Measurements from ENCODE around the gene LRIG1. TPM values are rescaled to one million over a fixed set of nuclear protein-coding genes. Genes with fewer than 3 reads are reported as not detected.

The LRIG1 gene
- polyA plus RNA-seq, 4 donors, result 3.5 to 41.0 (median 21.9) TPM

GRCh38 chr3:66434726-66435125, 66.1 kb downstream of the LRIG1 start:
- no peaks in the 10 kb centered on the region for H3K27me3 ChIP-seq (ENCODE audit: control insufficient read depth in 3 of 3, insufficient read depth in 3 of 3, low read length in 3 of 3)
- no peak overlapping the region for H3K4me3 ChIP-seq (ENCODE audit: low read depth in 1 of 3, low read length in 3 of 3)
- H3K27ac ChIP-seq (ENCODE audit: low read depth in 1 of 3, low read length in 2 of 3), result no peak overlapping the region
- no peaks in the 10 kb centered on the region for H3K9me3 ChIP-seq (ENCODE audit: control insufficient read depth in 2 of 2, insufficient read depth in 1 of 2, low read depth in 1 of 2, low read length in 1 of 2)
- peaks cover 3 to 9% (median 6%) of the 10 kb centered on the region in 3 donors for H3K4me1 ChIP-seq (ENCODE audit: control insufficient read depth in 3 of 3, insufficient read depth in 2 of 3, low read depth in 1 of 3, low read length in 2 of 3)
- peaks cover 0 to 57% (median 0%) of the 10 kb centered on the region in 3 donors for H3K36me3 ChIP-seq (ENCODE audit: control insufficient read depth in 3 of 3, insufficient read depth in 2 of 3, low read depth in 1 of 3, low read length in 3 of 3)
- FAIRE-seq, result no peak
- no peak for DNase-seq
- 76 to 80% (median 79%) methylated on average over 7 of the region's 7 CpGs for WGBS, 3 donors

GRCh38 chr3:66433522-66433782, 67.4 kb downstream of the LRIG1 start:
- Histone ChIP-seq H3K36me3 (ENCODE audit: control insufficient read depth in 3 of 3, insufficient read depth in 2 of 3, low read depth in 1 of 3, low read length in 3 of 3) (peaks cover 0 to 53% (median 0%) of the 10 kb centered on the region in 3 donors), H3K4me3 (ENCODE audit: low read depth in 1 of 3, low read length in 3 of 3) (no peak overlapping the region), H3K4me1 (ENCODE audit: control insufficient read depth in 3 of 3, insufficient read depth in 2 of 3, low read depth in 1 of 3, low read length in 2 of 3) (peaks cover 6 to 14% (median 8%) of the 10 kb centered on the region in 3 donors), H3K9me3 (ENCODE audit: control insufficient read depth in 2 of 2, insufficient read depth in 1 of 2, low read depth in 1 of 2, low read length in 1 of 2) (no peaks in the 10 kb centered on the region), H3K27ac (ENCODE audit: low read depth in 1 of 3, low read length in 2 of 3) (no peak overlapping the region), H3K27me3 (ENCODE audit: control insufficient read depth in 3 of 3, insufficient read depth in 3 of 3, low read length in 3 of 3) (no peaks in the 10 kb centered on the region)
- DNase-seq (no peak), FAIRE-seq (no peak)
- 17 to 40% (median 30%) methylated on average over 4 of the region's 4 CpGs for WGBS, 3 donors

GRCh38 chr3:66432767-66433521, 67.9 kb downstream of the LRIG1 start:
- FAIRE-seq (no peak), DNase-seq (no peak)
- H3K9me3 ChIP-seq (ENCODE audit: control insufficient read depth in 2 of 2, insufficient read depth in 1 of 2, low read depth in 1 of 2, low read length in 1 of 2), result no peaks in the 10 kb centered on the region
- H3K4me1 ChIP-seq (ENCODE audit: control insufficient read depth in 3 of 3, insufficient read depth in 2 of 3, low read depth in 1 of 3, low read length in 2 of 3), result peaks cover 6 to 14% (median 8%) of the 10 kb centered on the region in 3 donors
- H3K4me3 ChIP-seq (ENCODE audit: low read depth in 1 of 3, low read length in 3 of 3), result no peak overlapping the region
- peaks cover 0 to 50% (median 0%) of the 10 kb centered on the region in 3 donors for H3K36me3 ChIP-seq (ENCODE audit: control insufficient read depth in 3 of 3, insufficient read depth in 2 of 3, low read depth in 1 of 3, low read length in 3 of 3)
- H3K27ac ChIP-seq (ENCODE audit: low read depth in 1 of 3, low read length in 2 of 3), result no peak overlapping the region
- WGBS, 3 donors, result 79 to 88% (median 83%) methylated on average over 9 of the region's 9 CpGs
- H3K27me3 ChIP-seq (ENCODE audit: control insufficient read depth in 3 of 3, insufficient read depth in 3 of 3, low read length in 3 of 3), result no peaks in the 10 kb centered on the region

- FAIRE-seq (no peak), DNase-seq (peak in 1 of 2 donors; percentile 49)
- Histone ChIP-seq H3K27me3 (ENCODE audit: control insufficient read depth in 3 of 3, insufficient read depth in 3 of 3, low read length in 3 of 3) (no peaks in the 10 kb centered on the region), H3K27ac (ENCODE audit: low read depth in 1 of 3, low read length in 2 of 3) (no peak overlapping the region), H3K4me3 (ENCODE audit: low read depth in 1 of 3, low read length in 3 of 3) (no peak overlapping the region), H3K9me3 (ENCODE audit: control insufficient read depth in 2 of 2, insufficient read depth in 1 of 2, low read depth in 1 of 2, low read length in 1 of 2) (no peaks in the 10 kb centered on the region), H3K4me1 (ENCODE audit: control insufficient read depth in 3 of 3, insufficient read depth in 2 of 3, low read depth in 1 of 3, low read length in 2 of 3) (peaks cover 6 to 14% (median 8%) of the 10 kb centered on the region in 3 donors), H3K36me3 (ENCODE audit: control insufficient read depth in 3 of 3, insufficient read depth in 2 of 3, low read depth in 1 of 3, low read length in 3 of 3) (peaks cover 0 to 43% (median 0%) of the 10 kb centered on the region in 3 donors)
- 68 to 86% (median 76%) methylated on average over 11 of the region's 11 CpGs for WGBS, 3 donors
These were observed 68.6 kb downstream of the LRIG1 start for GRCh38 chr3:66432041-66432766.

GRCh38 chr3:66431494-66431893, 69.3 kb downstream of the LRIG1 start:
- Histone ChIP-seq H3K4me3 (ENCODE audit: low read depth in 1 of 3, low read length in 3 of 3) (no peak overlapping the region), H3K36me3 (ENCODE audit: control insufficient read depth in 3 of 3, insufficient read depth in 2 of 3, low read depth in 1 of 3, low read length in 3 of 3) (peaks cover 0 to 39% (median 0%) of the 10 kb centered on the region in 3 donors), H3K27me3 (ENCODE audit: control insufficient read depth in 3 of 3, insufficient read depth in 3 of 3, low read length in 3 of 3) (no peaks in the 10 kb centered on the region), H3K4me1 (ENCODE audit: control insufficient read depth in 3 of 3, insufficient read depth in 2 of 3, low read depth in 1 of 3, low read length in 2 of 3) (peaks cover 6 to 14% (median 8%) of the 10 kb centered on the region in 3 donors), H3K27ac (ENCODE audit: low read depth in 1 of 3, low read length in 2 of 3) (no peak overlapping the region), H3K9me3 (ENCODE audit: control insufficient read depth in 2 of 2, insufficient read depth in 1 of 2, low read depth in 1 of 2, low read length in 1 of 2) (no peaks in the 10 kb centered on the region)
- no peak for FAIRE-seq
- 84 to 95% (median 91%) methylated on average over 3 of the region's 3 CpGs for WGBS, 3 donors
- no peak for DNase-seq

GRCh38 chr3:66430876-66431275, 69.9 kb downstream of the LRIG1 start:
- DNase-seq, result no peak
- Histone ChIP-seq H3K27me3 (ENCODE audit: control insufficient read depth in 3 of 3, insufficient read depth in 3 of 3, low read length in 3 of 3) (no peaks in the 10 kb centered on the region), H3K36me3 (ENCODE audit: control insufficient read depth in 3 of 3, insufficient read depth in 2 of 3, low read depth in 1 of 3, low read length in 3 of 3) (peaks cover 0 to 36% (median 0%) of the 10 kb centered on the region in 3 donors), H3K9me3 (ENCODE audit: control insufficient read depth in 2 of 2, insufficient read depth in 1 of 2, low read depth in 1 of 2, low read length in 1 of 2) (no peaks in the 10 kb centered on the region), H3K4me3 (ENCODE audit: low read depth in 1 of 3, low read length in 3 of 3) (no peak overlapping the region), H3K4me1 (ENCODE audit: control insufficient read depth in 3 of 3, insufficient read depth in 2 of 3, low read depth in 1 of 3, low read length in 2 of 3) (peaks cover 6 to 14% (median 8%) of the 10 kb centered on the region in 3 donors), H3K27ac (ENCODE audit: low read depth in 1 of 3, low read length in 2 of 3) (no peak overlapping the region)
- no peak for FAIRE-seq
- 72 to 89% (median 88%) methylated on average over 8 of the region's 8 CpGs for WGBS, 3 donors

- H3K27ac ChIP-seq (ENCODE audit: low read depth in 1 of 3, low read length in 2 of 3), result peak overlapping the region in 1 of 3 donors; percentile 30
- DNase-seq (peak in 1 of 2 donors; percentile 32), FAIRE-seq (no peak)
- no peaks in the 10 kb centered on the region for H3K9me3 ChIP-seq (ENCODE audit: control insufficient read depth in 2 of 2, insufficient read depth in 1 of 2, low read depth in 1 of 2, low read length in 1 of 2)
- WGBS, 3 donors, result 12 to 35% (median 28%) methylated on average over 5 of the region's 5 CpGs
- peaks cover 6 to 14% (median 7%) of the 10 kb centered on the region in 3 donors for H3K4me1 ChIP-seq (ENCODE audit: control insufficient read depth in 3 of 3, insufficient read depth in 2 of 3, low read depth in 1 of 3, low read length in 2 of 3)
- H3K36me3 ChIP-seq (ENCODE audit: control insufficient read depth in 3 of 3, insufficient read depth in 2 of 3, low read depth in 1 of 3, low read length in 3 of 3), result peaks cover 0 to 45% (median 0%) of the 10 kb centered on the region in 3 donors
- no peak overlapping the region for H3K4me3 ChIP-seq (ENCODE audit: low read depth in 1 of 3, low read length in 3 of 3)
- no peaks in the 10 kb centered on the region for H3K27me3 ChIP-seq (ENCODE audit: control insufficient read depth in 3 of 3, insufficient read depth in 3 of 3, low read length in 3 of 3)
These were observed 72.1 kb downstream of the LRIG1 start for GRCh38 chr3:66428733-66429132.

- DNase-seq (no peak), FAIRE-seq (no peak)
- 65 to 76% (median 70%) methylated on average over 5 of the region's 5 CpGs for WGBS, 3 donors
- H3K4me3 ChIP-seq (ENCODE audit: low read depth in 1 of 3, low read length in 3 of 3), result no peak overlapping the region
- peaks cover 0 to 14% (median 3%) of the 10 kb centered on the region in 3 donors for H3K4me1 ChIP-seq (ENCODE audit: control insufficient read depth in 3 of 3, insufficient read depth in 2 of 3, low read depth in 1 of 3, low read length in 2 of 3)
- H3K27ac ChIP-seq (ENCODE audit: low read depth in 1 of 3, low read length in 2 of 3), result no peak overlapping the region
- H3K9me3 ChIP-seq (ENCODE audit: control insufficient read depth in 2 of 2, insufficient read depth in 1 of 2, low read depth in 1 of 2, low read length in 1 of 2), result peaks cover 0 to 2% of the 10 kb centered on the region in 2 donors
- H3K36me3 ChIP-seq (ENCODE audit: control insufficient read depth in 3 of 3, insufficient read depth in 2 of 3, low read depth in 1 of 3, low read length in 3 of 3), result peaks cover 0 to 38% (median 0%) of the 10 kb centered on the region in 3 donors
- no peaks in the 10 kb centered on the region for H3K27me3 ChIP-seq (ENCODE audit: control insufficient read depth in 3 of 3, insufficient read depth in 3 of 3, low read length in 3 of 3)
These were observed 72.8 kb downstream of the LRIG1 start for GRCh38 chr3:66427951-66428474.

Data from small intestine (tissue), 7 donors.